Sciatic nerve (tissue), 2 donors: Measurements from ENCODE around the gene TOMM40L. TPM values are rescaled to one million over a fixed set of nuclear protein-coding genes. Genes with fewer than 3 reads are reported as not detected.
"Not testable (repeated sequence)": the region's sequence is repeated elsewhere in the genome, so short reads cannot be mapped to it uniquely, and the experiment has no call there.

ENCODE experiments used
- ATAC-seq: fragments of 200-7000 bp; cut with Tn5 transposase; one replicate; pipeline ENCODE4 v1.9.1; 2020; ENCODE audit warnings: mild to moderate bottlenecking, moderate library complexity
- DNase-seq: peaks from one replicate; pipeline ENCODE4 v3.0.0-alpha.2; 2020; ENCODE audit warnings: low spot score
- intact Hi-C: fragments of 100-400 bp; cut with DNase I; formaldehyde crosslinking; loops from one replicate; pipeline ENCODE4 v1.14.2; 2022
- total RNA-seq: library from RNA; stranded (reverse); fragmentation: NEBNext Ultra II Directional; extraction: Animal tissue kit (Norgen Biotek cat#: 25700); gene quantifications from one replicate; pipeline ENCODE4 v1.2.1, GENCODE V29; 2021
- donor health status: DM: no; HTN: no; CAD: no.
- donor health status: DM: no; HTN: no; CAD: no.

The TOMM40L gene
- total RNA-seq, 1 donor from 2014 or later, result 11.0 TPM

GRCh38 chr1:161216945-161217712 lies 8.7 kb upstream of the TOMM40L start:
- DNase-seq (no peak), ATAC-seq (peak; percentile 72)
- intact Hi-C loops, result no loop called here

DNA sequence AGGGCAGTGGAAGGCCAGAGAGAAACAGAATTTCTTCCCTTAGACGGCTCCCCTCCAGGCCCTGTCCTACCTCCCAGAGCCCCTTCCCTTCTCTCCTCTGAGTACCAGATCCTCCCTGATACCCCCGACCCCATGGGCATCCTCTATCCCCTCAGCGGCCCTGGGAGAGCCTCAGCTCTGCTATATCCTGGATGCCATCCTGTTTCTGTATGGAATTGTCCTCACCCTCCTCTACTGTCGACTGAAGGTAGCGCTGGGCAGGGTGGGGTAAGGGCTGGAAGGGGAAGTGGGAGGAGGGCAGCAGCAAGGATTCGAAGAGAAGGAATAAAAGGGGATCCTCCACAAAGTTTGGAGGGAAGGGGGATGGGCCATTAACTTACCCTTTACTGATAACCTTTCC lies 8.0 kb upstream of the TOMM40L start:
- DNase-seq, result no peak
- intact Hi-C loops, result no loop called here
- peak; percentile 12 for ATAC-seq

GRCh38 chr1:161218301-161219077 lies 7.4 kb upstream of the TOMM40L start:
- DNase-seq, result no peak
- intact Hi-C loops, result no loop called here
- ATAC-seq, result no peak

- no peak for ATAC-seq
- no peak for DNase-seq
- intact Hi-C loops, result no loop called here
Measured at GRCh38 chr1:161219078-161219892, 6.6 kb upstream of the TOMM40L start.

- no peak for DNase-seq
- intact Hi-C loops, result no loop called here
Measured at GRCh38 chr1:161220002-161220401, 5.9 kb upstream of the TOMM40L start.

GRCh38 chr1:161222175-161223019 lies 3.5 kb upstream of the TOMM40L start:
- DNase-seq, result peak; percentile 23
- intact Hi-C loops, result no loop called here

More at GRCh38 chr1:161220002-161220401, 5.9 kb upstream of the TOMM40L start:
- ATAC-seq, result no peak

GRCh38 chr1:161223805-161224694 lies 1.8 kb upstream of the TOMM40L start:
- no peak for ATAC-seq
- DNase-seq, result peak; percentile 36
- intact Hi-C loops, result no loop called here

More at GRCh38 chr1:161222175-161223019, 3.5 kb upstream of the TOMM40L start:
- no peak for ATAC-seq

- not testable (repeated sequence) for ATAC-seq
- intact Hi-C loops, result loop anchor here (5.0 kb wide), 1 partner anchor 158 kb away; no protein-coding TSS in a partner anchor
- peak; percentile 21 for DNase-seq
Measured at GRCh38 chr1:161224695-161225087, 1.2 kb upstream of the TOMM40L start.

GRCh38 chr1:161225178-161225533 lies 704 bp upstream of the TOMM40L start:
- DNase-seq (peak; percentile 48), ATAC-seq (no peak)
- intact Hi-C loops, result loop anchor here (5.0 kb wide), 1 partner anchor 157 kb away; no protein-coding TSS in a partner anchor

- intact Hi-C loops, result loop anchor here (5.0 kb wide), 1 partner anchor 156 kb away; no protein-coding TSS in a partner anchor
- no peak for DNase-seq
- ATAC-seq, result no peak
Measured at GRCh38 chr1:161226320-161226711, 456 bp downstream of the TOMM40L start.

DNA sequence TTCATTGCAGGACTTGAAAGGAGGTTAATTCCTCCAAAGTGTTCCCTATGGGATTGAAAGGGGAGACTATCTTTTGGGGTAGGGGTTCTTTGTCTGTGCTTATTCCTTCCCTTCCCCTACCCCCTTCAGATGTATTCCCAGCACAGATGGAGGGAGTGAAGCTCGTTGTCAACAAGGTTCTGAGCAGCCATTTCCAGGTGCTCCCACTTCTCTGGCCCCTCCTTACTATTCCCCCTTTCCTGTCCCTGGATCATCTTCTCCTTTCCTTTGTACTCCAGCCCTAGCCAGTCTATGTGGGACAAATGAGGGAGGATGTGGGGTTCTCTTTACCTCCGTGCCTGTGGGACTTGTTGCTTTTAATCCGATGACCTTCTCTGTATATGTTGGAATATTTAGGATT lies 899 bp downstream of the TOMM40L start:
- no peak for ATAC-seq

DNA sequence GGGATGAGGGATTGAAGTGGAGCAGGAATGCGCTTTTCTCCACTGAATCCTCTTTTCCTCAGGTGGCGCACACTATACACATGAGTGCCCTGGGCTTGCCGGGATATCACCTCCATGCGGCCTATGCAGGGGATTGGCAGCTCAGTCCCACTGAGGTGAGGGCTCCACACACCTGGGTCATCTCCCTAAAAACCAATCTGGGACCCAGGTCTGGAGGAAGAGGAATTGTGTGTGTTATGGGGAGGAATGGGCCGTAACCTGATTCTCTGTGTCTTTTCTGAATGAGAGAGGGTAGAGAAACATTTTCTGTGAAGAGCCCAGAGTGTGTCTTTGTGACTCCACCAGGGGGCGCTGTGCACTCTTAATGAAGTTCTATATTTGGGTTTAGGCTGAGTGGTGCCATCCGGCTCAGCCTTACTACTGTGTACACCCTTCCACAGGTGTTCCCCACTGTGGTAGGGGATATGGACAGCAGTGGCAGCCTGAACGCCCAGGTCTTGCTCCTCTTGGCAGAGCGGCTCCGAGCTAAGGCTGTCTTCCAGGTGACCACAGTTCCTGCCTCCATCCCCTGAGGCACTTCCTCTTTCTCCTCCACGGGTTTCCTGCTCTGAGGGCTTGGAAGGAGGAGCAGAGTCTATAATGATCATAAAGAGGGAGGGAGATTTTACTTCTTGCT lies 1.5 kb downstream of the TOMM40L start:
- intact Hi-C loops, result loop anchor here (5.0 kb wide), 1 partner anchor 155 kb away; no protein-coding TSS in a partner anchor
- peak; percentile 92 for DNase-seq
- ATAC-seq, result peak; percentile 63

More for the DNA sequence above, 899 bp downstream of the TOMM40L start:
- intact Hi-C loops, result loop anchor here (5.0 kb wide), 1 partner anchor 156 kb away; no protein-coding TSS in a partner anchor
- DNase-seq, result no peak

- intact Hi-C loops, result loop anchor here (5.0 kb wide), 1 partner anchor 154 kb away; no protein-coding TSS in a partner anchor
- ATAC-seq, result no peak
- DNase-seq, result no peak
Measured at GRCh38 chr1:161228032-161228431, 2.2 kb downstream of the TOMM40L start.

DNA sequence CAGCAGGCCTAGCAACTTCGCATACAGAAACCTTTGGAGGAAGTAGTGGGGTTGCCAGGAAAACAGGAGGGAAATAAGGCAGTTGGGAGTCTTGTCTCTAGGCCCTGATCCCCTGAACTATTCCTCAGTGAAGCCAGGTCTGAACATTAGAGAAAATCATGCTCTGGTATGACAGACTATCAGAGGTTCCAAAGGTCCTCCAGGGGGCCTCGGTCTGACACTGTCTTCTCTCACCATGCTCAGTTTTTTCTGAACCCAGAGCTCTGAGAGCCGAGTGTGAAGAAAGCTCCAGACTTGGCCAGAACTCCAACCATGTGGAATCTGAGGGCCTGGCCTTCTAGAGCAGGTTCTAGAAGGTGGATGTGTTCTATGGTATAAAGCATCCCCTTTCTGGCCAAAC lies 4.0 kb downstream of the TOMM40L start:
- DNase-seq, result no peak

DNA sequence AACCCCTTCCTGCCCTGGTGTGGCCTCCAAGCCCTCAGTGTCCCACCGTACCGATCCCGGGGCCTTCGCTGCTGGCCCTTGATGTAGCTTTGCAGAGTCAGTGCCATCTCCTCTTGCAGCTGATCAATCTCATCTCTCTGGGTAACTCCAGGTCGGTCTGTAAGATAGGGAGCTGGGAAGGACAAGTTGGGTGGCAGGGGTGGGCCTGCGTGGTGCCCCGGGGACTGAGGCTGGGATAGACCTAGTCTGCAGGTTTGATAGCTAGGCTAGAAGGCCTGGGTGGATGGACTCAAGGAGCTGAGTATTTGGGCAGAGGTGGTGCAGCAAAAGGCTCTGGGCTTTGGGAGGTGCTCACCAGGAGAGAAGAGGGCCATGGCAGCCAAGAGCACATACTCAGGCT lies 4.9 kb downstream of the TOMM40L start:
- DNase-seq (no peak), ATAC-seq (no peak)
- intact Hi-C loops, result no loop called here

More for the DNA sequence above, 4.0 kb downstream of the TOMM40L start:
- intact Hi-C loops, result loop anchor here (5.0 kb wide), 1 partner anchor 152 kb away; no protein-coding TSS in a partner anchor
- ATAC-seq, result no peak

- DNase-seq, result no peak
- intact Hi-C loops, result no loop called here
- no peak for ATAC-seq
Measured at GRCh38 chr1:161233102-161233501, 7.2 kb downstream of the TOMM40L start.
